ENCODE results near the gene CCDC186.
"Not testable (repeated sequence)": the region's sequence is repeated elsewhere in the genome, so short reads cannot be mapped to it uniquely, and the experiment has no call there.

CCDC186 gene

DNA sequence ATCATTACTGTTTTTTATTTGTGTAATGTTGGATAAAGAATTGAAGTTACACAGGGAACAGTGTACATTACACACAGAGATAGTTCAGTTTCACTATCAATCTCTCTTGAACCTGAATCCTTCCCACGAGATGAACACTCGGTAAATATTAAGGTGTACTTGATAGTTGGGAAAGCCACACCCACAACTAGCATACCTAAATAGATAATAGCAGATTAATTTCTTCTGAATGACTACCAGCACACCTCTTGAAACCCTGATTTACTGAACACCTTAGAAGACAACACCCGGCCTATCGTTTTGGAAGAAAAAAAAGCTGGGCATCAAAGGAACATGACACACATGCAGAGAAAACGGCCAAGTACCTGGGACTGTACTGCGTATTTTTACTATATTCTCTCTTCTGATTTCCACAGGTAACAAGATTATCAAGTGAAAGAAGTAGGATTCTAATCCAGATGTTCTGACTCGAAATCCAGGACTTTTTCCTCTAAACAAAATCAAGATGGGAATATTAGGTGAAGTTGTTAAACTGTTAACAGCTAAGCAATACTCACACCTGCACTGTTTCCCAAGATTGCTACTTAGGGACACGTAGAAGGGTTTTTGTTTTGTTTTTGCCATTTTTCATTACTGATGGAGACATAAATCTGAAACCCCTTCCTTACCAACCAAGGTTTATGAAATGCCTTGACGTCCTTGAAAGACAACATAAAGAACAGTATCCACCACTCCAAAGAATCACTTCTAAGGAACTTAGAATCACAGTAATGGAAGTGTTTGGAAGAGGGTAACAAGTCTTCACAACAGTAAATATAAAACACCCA lies 1.0 kb downstream of the CCDC186 start:
- peak; percentile 31 for DNase-seq

GRCh38 chr10:114172216-114172615 lies 1.8 kb downstream of the CCDC186 start:
- DNase-seq, result no peak

- DNase-seq, result no peak
Observed at GRCh38 chr10:114168450-114169009, 5.5 kb downstream of the CCDC186 start.

DNA sequence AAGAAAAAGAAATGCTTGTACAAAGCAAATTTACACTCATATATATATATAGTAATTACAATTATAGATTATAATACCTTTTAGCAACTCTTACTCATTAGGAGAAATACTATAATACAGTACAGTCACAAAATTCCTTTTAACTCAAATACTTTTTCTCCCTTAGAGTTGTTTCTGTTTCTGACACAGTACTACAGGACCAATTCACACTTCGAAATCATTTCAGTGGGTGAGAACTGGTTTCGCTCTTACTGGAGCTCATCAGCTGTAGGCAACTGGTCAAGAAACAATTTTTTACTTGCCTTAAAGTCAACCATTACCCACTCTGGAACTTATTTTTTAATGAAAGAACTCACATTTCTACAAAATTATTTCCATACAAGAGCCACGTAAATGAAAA lies 6.0 kb downstream of the CCDC186 start:
- no peak for DNase-seq

DNA sequence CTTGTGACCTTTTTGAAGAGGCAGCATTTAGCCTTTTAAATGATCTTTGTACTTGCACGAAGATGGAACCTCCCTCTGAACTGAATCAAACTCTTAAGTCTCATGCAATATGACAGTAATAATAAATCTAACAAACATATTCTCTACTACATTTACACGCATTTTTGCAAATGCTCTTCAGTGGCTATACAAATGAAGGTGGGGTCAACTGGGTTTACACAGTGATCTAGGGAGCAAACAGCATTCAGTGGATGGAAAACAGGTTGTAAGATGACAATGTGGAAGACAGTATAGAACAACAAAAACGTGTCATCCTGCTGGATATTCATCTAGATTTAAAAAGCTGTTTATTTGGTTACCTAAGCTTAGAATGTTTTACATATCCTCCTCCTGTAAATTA lies 7.5 kb downstream of the CCDC186 start:
- no peak for DNase-seq

- no peak for DNase-seq
Observed at GRCh38 chr10:114166043-114166442, 8.0 kb downstream of the CCDC186 start.

DNA sequence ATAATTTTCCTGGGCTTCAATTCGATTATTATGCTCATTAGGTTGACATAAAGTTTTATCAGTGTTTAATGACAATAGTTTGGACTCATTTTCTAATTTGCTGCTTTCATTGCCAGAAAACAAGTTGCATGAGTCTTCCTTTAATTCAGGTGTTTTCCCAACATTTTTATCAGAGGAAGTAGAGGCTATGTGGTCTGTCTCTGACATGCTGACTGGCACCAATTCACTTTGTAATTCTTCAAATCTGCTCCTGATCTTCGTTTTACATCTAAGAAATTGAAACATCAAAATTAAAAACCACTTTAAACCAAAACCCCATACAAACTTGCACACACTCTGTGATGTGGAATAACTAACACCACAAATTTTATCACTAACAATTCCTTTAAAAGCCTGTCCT lies 10.9 kb downstream of the CCDC186 start:
- DNase-seq, result no peak

DNA sequence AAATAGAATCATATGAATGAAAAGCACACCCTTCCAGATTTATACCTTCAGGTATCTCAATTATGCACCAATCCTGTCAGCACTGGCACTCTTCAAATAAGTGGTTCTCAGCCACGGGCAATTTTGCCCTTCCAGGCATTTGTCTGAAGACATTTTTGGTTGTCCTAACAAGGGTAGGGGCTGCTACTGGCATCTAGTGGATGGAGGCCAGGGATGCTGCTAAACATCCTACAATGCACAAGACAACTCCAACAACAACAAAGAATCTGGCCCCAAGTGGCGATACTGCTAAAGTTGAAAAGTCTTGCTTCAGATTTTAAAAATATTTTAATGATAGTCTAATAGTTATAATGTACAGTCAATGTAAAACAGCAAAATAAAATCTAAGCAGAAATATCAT lies 16.1 kb downstream of the CCDC186 start:
- DNase-seq, result no peak

GRCh38 chr10:114151892-114152291 lies 22.1 kb downstream of the CCDC186 start:
- DNase-seq, result no peak

DNA sequence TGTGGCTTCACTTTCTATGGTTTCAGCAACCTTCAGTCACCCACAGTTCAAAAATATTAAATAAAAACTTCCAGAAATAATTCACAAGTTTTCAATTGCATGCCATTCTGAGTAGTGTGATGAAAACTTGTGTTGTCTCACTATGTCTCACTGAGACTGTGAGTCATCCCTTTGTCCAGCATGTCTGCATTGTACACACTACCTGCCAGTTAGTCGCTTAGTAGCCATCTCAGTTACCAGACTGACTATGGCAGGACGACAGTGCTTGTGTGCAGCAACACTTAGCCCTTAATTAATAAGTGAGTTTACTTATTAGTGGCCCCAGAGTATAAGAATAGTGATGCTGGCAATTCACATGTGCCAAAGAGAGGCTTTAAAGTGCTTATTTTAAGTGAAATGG lies 22.5 kb downstream of the CCDC186 start:
- no peak for DNase-seq

DNA sequence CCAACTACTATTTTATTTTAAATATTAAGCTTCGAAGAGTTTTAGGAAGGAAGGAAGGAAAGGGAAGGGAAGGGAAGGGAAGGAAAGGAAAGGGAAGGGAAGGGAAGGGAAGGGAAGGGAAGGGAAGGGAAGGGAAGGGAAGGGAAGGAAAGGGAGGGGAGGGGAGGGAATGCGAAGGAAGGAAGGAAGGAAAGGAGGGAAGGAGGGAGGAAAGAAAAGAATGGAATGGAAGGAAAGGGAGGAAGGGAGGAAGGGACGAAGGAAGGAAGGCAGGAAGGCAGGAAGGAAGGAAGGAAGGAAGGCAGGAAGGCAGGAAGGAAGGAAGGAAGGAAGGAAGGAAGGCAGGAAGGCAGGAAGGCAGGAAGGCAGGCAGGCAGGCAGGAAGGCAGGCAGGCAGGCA lies 24.5 kb downstream of the CCDC186 start:
- DNase-seq, result not testable (repeated sequence)

GRCh38 chr10:114143160-114143559 lies 30.8 kb downstream of the CCDC186 start:
- DNase-seq, result no peak

- no peak for DNase-seq
Observed at GRCh38 chr10:114142018-114142417, 32.0 kb downstream of the CCDC186 start.

GRCh38 chr10:114140827-114141226 lies 33.2 kb downstream of the CCDC186 start:
- DNase-seq, result not testable (repeated sequence)

DNA sequence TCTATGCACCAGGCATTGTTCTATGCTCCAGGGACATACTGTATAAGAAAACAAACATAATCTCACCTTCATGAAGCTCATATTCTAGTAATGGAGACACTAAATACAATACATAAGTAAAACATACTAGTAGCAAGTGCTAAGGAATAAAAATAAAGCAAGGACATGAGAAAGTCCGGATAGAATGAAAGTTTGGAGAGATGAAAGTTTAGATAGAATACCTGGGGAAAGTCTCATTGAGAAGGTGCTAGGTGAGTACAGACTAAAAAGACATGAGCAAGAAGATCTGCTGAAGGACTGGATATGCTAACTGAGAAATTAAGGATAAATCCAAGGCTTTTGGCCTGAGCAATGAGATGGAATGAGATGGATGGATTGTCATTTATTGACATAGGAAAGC lies 34.0 kb downstream of the CCDC186 start:
- DNase-seq, result no peak

DNA sequence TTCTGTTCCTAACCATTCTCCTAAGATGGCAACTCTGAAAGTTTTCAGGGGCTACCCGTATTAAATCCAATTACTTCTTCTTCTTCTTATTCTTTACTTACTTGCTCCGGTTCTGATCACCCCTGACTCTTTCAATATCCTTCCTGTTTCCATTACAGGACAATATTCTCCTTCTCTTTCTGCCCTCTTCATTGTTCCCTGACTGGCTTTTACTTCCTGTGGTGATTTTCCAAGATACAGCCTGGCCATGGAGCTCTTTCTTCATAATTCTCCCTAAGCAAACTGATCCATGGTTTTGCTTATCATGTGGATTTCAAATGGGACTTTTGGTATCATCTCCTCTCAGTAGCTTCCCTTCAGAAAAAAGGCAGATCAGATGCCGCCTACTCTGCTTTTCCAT lies 35.4 kb downstream of the CCDC186 start:
- no peak for DNase-seq

DNA sequence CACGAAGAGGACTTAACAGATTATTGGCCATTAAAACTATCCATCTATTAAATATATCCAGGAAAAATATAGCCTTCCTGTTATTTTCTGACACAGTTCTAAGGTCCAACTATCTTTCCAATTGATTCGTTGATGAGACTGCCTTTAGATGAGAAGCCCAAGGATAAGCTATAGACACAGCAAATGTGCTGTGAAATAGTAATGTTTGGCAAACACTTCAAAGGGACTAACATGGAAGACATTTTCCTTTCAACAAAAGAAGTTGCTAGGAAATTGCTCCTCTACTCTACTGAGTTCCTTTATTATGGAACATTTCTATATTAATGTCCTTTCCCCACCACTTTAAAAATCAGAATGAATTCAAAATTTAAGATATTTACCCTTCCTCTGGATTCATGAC lies 38.5 kb downstream of the CCDC186 start:
- DNase-seq, result no peak

GRCh38 chr10:114131094-114131493 lies 42.9 kb downstream of the CCDC186 start:
- no peak for DNase-seq

DNA sequence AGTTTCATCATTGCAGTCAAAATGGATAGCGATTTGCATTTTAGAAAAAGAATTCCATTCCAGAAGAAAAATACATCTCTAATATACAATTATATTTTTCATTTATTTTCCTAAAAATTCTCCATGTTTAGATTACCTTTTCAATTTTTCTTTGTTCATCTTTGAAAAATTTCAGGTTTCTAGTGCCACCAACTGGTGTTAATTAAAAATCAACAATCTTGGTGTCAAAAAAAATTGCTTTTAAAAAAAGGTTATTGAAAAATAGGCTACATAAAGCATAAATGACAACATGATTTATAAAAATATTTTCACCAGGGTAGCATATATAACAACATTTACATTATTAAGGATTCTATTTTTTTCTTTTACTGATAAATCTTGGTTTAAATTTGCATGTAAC lies 53.0 kb downstream of the CCDC186 start:
- no peak for DNase-seq

DNA sequence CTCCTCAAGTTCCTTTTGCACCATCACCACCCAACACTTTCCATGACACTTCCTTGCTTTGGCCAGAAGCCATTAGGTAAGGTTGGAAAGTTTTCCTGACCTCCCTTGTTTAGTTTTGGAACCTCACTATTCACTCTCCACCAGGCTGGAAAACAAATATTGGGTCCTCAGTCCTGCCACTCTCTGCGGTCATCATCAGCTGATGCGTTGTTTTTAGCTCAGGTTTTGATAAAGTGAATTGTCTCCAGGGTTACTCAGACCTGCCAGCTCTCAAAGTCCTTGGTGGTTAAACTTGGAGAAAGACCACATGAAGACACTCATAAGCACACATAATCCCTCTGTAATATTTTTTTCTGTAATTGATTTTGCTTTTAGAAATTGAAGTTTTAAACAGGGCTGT lies 55.5 kb downstream of the CCDC186 start:
- no peak for DNase-seq

DNA sequence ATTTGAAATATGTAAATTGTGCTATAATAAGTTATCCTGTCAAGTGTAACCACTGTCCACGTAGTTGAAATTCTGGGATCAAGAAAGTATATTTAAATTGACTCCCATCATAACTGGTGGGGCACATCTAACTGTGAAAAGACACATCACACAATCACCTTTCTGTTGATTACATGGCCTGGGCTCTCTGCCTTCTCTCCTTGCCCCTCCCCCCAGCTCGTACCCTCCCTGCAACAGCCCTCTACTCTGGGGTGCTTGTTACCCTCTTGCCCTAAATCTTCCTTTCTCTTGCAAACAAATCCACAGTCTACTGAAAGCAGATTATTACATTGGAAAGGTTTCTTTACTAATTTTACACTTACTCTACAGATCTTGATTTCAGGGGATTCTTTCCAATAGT lies 56.3 kb downstream of the CCDC186 start:
- DNase-seq, result no peak

- no peak for DNase-seq
Observed at GRCh38 chr10:114115661-114116445, 58.1 kb downstream of the CCDC186 start.

DNA sequence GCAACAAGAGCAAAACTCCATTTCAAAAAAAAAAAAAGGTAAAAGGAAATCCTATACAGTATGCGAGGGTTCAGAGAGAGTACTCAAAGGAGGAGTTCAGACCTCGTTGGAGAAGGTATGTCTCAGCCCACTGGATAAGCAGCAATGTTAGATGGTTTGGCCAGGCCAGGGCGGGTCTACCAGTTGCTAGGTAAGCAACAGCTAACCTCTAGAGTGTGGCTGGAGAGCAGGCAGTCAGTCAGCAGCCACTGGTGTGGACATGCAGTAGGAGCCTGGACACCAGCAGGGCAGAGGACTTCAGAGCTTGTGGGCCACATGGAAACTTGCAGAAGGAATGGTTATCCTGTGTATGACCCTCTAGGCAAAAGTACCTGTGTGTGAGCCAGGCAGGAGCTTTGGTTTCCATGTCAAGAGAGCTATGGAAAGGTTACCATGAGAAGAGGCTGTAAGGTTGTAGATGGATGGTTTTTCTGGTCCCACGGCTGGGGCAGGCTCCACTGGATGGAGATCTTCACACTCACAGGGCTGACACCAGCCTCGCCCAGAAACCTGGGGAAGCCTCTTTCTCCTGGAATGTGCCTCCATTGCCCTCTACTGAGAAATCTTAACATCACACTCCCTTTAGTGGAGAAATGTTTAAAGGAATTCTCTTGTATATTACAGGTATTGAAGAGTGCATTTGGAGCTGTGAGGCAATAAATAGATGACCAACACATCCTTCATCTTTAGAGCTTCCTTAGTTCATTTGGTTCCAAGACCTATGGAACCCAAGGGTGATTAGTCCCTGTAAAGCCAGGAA lies 63.6 kb downstream of the CCDC186 start:
- DNase-seq, result no peak
